Glutamatergic neuron (in vitro differentiated cells): ENCODE results near the gene GIGYF2. TPM values are rescaled to one million over a fixed set of nuclear protein-coding genes. Genes with fewer than 3 reads are reported as not detected.
"Not testable (repeated sequence)": the region's sequence is repeated elsewhere in the genome, so short reads cannot be mapped to it uniquely, and the experiment has no call there.

ENCODE experiments used
- DNase-seq: peaks from one replicate; pipeline ENCODE4 v3.0.0; 2022
- H3K27ac Mint-ChIP-seq: one replicate; pipeline ENCODE4 v1.8.0; 2020; ENCODE audit warnings: mild to moderate bottlenecking, mixed read lengths, inconsistent platforms; ENCODE audit not compliant: unreplicated experiment
- H3K27me3 Mint-ChIP-seq: one replicate; pipeline ENCODE4 v1.8.0; 2020; ENCODE audit warnings: mild to moderate bottlenecking, moderate library complexity, mixed read lengths, inconsistent platforms; ENCODE audit not compliant: unreplicated experiment
- H3K36me3 Mint-ChIP-seq: one replicate; pipeline ENCODE4 v1.8.0; 2020; ENCODE audit warnings: mild to moderate bottlenecking, mixed read lengths, inconsistent platforms; ENCODE audit not compliant: unreplicated experiment
- H3K4me1 Mint-ChIP-seq: one replicate; pipeline ENCODE4 v1.8.0; 2020; ENCODE audit warnings: mild to moderate bottlenecking, low read depth, mixed read lengths, inconsistent platforms; ENCODE audit not compliant: unreplicated experiment
- H3K4me3 Mint-ChIP-seq: one replicate; pipeline ENCODE4 v1.8.0; 2020; ENCODE audit warnings: mild to moderate bottlenecking, mixed read lengths, inconsistent platforms; ENCODE audit not compliant: unreplicated experiment
- H3K9me3 Mint-ChIP-seq: one replicate; pipeline ENCODE4 v1.8.0; 2020; ENCODE audit warnings: mild to moderate bottlenecking, moderate library complexity, mixed read lengths, inconsistent platforms; ENCODE audit not compliant: unreplicated experiment
- total RNA-seq: library from RNA; stranded (reverse); fragmentation: NEBNext Ultra II Directional; extraction: Animal tissue kit (Norgen Biotek cat#: 25700); gene quantifications from one replicate; pipeline ENCODE4 v1.2.1, GENCODE V29; 2021; ENCODE audit not compliant: unreplicated experiment
- TF ChIP-seq, protein P1 (sequence below): fragments of 200-600 bp; sonication (generic); IDR thresholded peaks from one replicate; pipeline ENCODE4 v1.5.0; 2021; ENCODE audit not compliant: partially characterized antibody, unreplicated experiment

The GIGYF2 gene
- total RNA-seq, 1 donor from 2014 or later: 91.7 TPM

DNA sequence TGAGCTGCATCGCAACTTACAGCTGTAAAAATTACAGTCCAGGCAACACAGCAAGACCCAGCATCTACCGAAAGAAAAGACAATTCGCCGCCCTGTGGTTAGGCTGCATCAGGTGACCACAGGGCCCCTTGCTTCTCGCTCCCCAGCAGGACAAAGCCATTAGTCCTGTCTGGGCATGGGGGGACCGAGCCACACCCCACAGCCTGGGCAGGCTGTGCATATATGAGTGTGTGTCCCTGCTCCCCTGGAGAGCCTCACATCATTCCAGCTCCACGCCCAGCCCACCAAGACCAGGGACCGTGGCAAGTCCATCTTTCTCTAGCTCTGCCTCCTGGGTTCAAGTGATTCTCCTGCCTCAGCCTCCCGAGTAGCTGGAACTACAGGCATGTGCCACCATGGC is 206.9 kb downstream of the GIGYF2 start:
- TF ChIP-seq, protein P1, sequence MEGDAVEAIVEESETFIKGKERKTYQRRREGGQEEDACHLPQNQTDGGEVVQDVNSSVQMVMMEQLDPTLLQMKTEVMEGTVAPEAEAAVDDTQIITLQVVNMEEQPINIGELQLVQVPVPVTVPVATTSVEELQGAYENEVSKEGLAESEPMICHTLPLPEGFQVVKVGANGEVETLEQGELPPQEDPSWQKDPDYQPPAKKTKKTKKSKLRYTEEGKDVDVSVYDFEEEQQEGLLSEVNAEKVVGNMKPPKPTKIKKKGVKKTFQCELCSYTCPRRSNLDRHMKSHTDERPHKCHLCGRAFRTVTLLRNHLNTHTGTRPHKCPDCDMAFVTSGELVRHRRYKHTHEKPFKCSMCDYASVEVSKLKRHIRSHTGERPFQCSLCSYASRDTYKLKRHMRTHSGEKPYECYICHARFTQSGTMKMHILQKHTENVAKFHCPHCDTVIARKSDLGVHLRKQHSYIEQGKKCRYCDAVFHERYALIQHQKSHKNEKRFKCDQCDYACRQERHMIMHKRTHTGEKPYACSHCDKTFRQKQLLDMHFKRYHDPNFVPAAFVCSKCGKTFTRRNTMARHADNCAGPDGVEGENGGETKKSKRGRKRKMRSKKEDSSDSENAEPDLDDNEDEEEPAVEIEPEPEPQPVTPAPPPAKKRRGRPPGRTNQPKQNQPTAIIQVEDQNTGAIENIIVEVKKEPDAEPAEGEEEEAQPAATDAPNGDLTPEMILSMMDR: no peak
- Mint-ChIP-seq H3K4me3 (no peak overlapping the region), H3K9me3 (peaks cover 4% of the 10 kb centered on the region), H3K36me3 (peaks cover under 1% of the 10 kb centered on the region), H3K27ac (no peak overlapping the region), H3K4me1 (peaks cover 3% of the 10 kb centered on the region), H3K27me3 (no peaks in the 10 kb centered on the region)
- DNase-seq: no peak

DNA sequence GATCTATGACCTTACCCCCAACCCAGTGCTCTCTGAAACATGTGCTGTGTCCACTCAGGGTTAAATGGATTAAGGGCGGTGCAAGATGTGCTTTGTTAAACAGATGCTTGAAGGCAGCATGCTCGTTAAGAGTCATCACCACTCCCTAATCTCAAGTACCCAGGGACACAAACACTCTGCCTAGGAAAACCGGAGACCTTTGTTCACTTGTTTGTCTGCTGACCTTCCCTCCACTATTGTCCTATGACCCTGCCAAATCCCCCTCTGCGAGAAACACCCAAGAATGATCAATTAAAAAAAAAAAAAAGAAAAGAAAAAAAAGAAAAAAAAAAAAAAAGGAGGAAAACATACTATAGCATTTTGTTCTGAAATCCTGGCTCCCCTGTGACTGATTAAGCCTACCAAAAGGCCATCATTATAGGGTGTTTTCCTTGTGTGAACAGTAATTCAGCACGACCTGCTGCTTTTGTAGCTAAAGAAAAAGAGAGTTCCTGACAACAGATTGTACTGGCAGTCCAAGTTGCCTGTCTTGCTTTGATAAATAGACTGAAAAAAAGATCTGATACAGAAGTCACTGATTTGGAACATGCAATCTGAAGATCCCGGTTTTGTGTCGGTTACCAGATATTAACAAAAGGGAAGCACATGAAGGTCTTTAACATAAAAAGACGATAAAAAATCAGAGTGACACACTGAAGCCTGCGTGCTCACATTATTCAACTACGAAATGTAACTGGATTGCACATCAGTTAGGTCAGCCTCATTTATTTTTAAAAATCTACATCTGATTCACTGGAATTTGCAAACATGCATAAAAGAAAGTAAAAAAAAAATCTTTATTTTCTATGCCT is 210.0 kb downstream of the GIGYF2 start:
- Mint-ChIP-seq H3K4me3 (peak overlapping the region; percentile 44), H3K36me3 (peaks cover 10% of the 10 kb centered on the region), H3K27ac (peak overlapping the region; percentile 99)
- H3K9me3 Mint-ChIP-seq, DNase-seq, H3K27me3 Mint-ChIP-seq, H3K4me1 Mint-ChIP-seq: not testable (repeated sequence)

DNA sequence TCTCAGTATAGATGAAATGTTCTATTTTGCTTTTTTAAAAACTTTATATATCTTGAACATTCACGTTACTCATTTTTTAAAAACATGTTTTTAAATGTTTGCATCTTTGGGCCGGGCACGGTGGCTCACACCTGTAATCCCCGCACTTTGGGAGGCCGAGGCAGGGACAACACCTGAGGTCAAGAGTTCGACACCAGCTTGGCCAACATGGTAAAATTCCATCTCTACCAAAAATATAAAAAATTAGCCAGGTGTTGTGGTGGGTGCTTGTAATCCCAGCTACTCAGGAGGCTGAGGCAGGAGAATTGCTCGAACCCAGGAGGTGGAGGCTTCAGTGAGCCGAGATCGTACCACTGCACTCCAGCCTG is 210.6 kb downstream of the GIGYF2 start:
- peak overlapping the region; percentile 99 for H3K27ac Mint-ChIP-seq
- H3K4me3 Mint-ChIP-seq, H3K4me1 Mint-ChIP-seq, H3K9me3 Mint-ChIP-seq, H3K27me3 Mint-ChIP-seq, DNase-seq: not testable (repeated sequence)
- H3K36me3 Mint-ChIP-seq: peaks cover 14% of the 10 kb centered on the region

DNA sequence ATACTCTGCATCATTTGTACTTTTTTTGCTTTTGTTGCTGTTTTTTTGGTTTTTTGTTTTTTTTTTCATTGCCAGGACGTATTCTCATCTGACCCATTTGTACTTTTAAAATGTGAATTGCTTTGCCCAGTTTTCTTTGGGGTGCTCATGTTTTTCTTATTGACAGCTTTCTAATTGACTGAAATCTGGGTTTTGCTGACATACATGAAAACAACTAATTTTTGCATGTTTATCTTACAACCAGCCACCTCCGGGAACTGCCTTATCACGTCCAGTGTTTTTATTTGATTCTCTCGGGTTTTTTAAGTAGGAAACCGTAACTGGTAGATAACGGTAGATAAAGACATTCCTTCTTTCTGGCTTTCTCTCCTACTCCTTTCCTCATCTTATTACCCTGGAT is 211.6 kb downstream of the GIGYF2 start:
- Mint-ChIP-seq H3K36me3 (peaks cover 19% of the 10 kb centered on the region), H3K27me3 (no peaks in the 10 kb centered on the region), H3K4me1 (peaks cover 3% of the 10 kb centered on the region), H3K27ac (no peak overlapping the region), H3K4me3 (no peak overlapping the region), H3K9me3 (peaks cover 6% of the 10 kb centered on the region)
- no peak for DNase-seq
- TF ChIP-seq, protein P1: no peak

Other genes starting within 250 kb of the GIGYF2 start
- gene ALPI, start 241.2 kb upstream of the GIGYF2 start, total RNA-seq: not detected
- 2.3 TPM for gene ECEL1, start 209.5 kb upstream of the GIGYF2 start, total RNA-seq
- gene PRSS56, start 176.9 kb upstream of the GIGYF2 start, total RNA-seq: not detected
- 2.2 TPM for gene CHRND, start 171.2 kb upstream of the GIGYF2 start, total RNA-seq
- gene CHRNG, start 157.6 kb upstream of the GIGYF2 start, total RNA-seq: 3.5 TPM
- 12.3 TPM for gene TIGD1, start 146.8 kb upstream of the GIGYF2 start, total RNA-seq
- gene EIF4E2, start 146.6 kb upstream of the GIGYF2 start, total RNA-seq: 82.9 TPM
- gene EFHD1, start 63.7 kb upstream of the GIGYF2 start, total RNA-seq: 0.71 TPM
- gene KCNJ13, start 79.2 kb downstream of the GIGYF2 start, total RNA-seq: not detected
- gene SNORC, start 172.9 kb downstream of the GIGYF2 start, total RNA-seq: 2.4 TPM